HG03175 (cell line): ENCODE measurements around the gene PACRG.

Source experiments
- ATAC-seq: cut with Tn5 transposase; IDR thresholded peaks from one replicate; pipeline ENCODE4 v1.9.1; 2021; ENCODE audit warnings: mild to moderate bottlenecking, moderate library complexity; ENCODE audit not compliant: unreplicated experiment

The PACRG gene

GRCh38 chr6:162773996-162774395, 46.2 kb downstream of the PACRG start:
- no peak for ATAC-seq

GRCh38 chr6:162777091-162777490, 49.3 kb downstream of the PACRG start:
- no peak for ATAC-seq

- ATAC-seq, result no peak
Measured at GRCh38 chr6:162778603-162779002, 50.8 kb downstream of the PACRG start.

GRCh38 chr6:162785632-162786242, 58.0 kb downstream of the PACRG start:
- ATAC-seq, result no peak

GRCh38 chr6:162798546-162799266, 70.9 kb downstream of the PACRG start:
- ATAC-seq, result no peak

GRCh38 chr6:162814426-162814973, 86.7 kb downstream of the PACRG start:
- no peak for ATAC-seq

- ATAC-seq, result no peak
Measured at GRCh38 chr6:162817196-162817595, 89.4 kb downstream of the PACRG start.

GRCh38 chr6:162819284-162819683, 91.5 kb downstream of the PACRG start:
- no peak for ATAC-seq

- ATAC-seq, result no peak
Measured at GRCh38 chr6:162821102-162821501, 93.3 kb downstream of the PACRG start.

GRCh38 chr6:162825597-162825996, 97.8 kb downstream of the PACRG start:
- no peak for ATAC-seq

- ATAC-seq, result no peak
Measured at GRCh38 chr6:162829013-162829742, 101.4 kb downstream of the PACRG start.

GRCh38 chr6:162833776-162834175, 106.0 kb downstream of the PACRG start:
- no peak for ATAC-seq

GRCh38 chr6:162845972-162846371, 118.2 kb downstream of the PACRG start:
- no peak for ATAC-seq

GRCh38 chr6:162846723-162847122, 118.9 kb downstream of the PACRG start:
- ATAC-seq, result no peak

GRCh38 chr6:162849269-162849668, 121.5 kb downstream of the PACRG start:
- no peak for ATAC-seq

- no peak for ATAC-seq
Measured at GRCh38 chr6:162852192-162852591, 124.4 kb downstream of the PACRG start.

- no peak for ATAC-seq
Measured at GRCh38 chr6:162852840-162853577, 125.2 kb downstream of the PACRG start.

- no peak for ATAC-seq
Measured at GRCh38 chr6:162854228-162854627, 126.5 kb downstream of the PACRG start.

- ATAC-seq, result no peak
Measured at GRCh38 chr6:162854734-162855191, 127.0 kb downstream of the PACRG start.

GRCh38 chr6:162856885-162857284, 129.1 kb downstream of the PACRG start:
- ATAC-seq, result no peak

GRCh38 chr6:162857326-162857725, 129.6 kb downstream of the PACRG start:
- ATAC-seq, result no peak
